Panc1 (cell line): ENCODE measurements around the gene PRR14L.

Experiments used
- CTCF ChIP-seq: fragments of 450-650 bp; IDR thresholded peaks from 2 replicates; pipeline ENCODE4 v1.5.1; 2017; ENCODE audit warnings: mild to moderate bottlenecking
- POLR2AphosphoS5 ChIP-seq: IDR thresholded peaks from 2 replicates; pipeline ENCODE4 v1.6.1; 2012; ENCODE audit warnings: mild to moderate bottlenecking, low read depth, low read length, moderate library complexity
- SIN3A ChIP-seq: IDR thresholded peaks from 2 replicates; pipeline ENCODE4 v1.6.1; 2012; ENCODE audit warnings: low read depth, mild to moderate bottlenecking, low read length, moderate library complexity, borderline replicate concordance; ENCODE audit not compliant: insufficient read depth
- TCF7L2 ChIP-seq: IDR thresholded peaks from 2 replicates; pipeline ENCODE4 v1.6.1; 2011; ENCODE audit warnings: mild to moderate bottlenecking, low read depth, low read length, inconsistent platforms

GRCh38 chr22:31652088-31652487 lies 97.8 kb downstream of the PRR14L start:
- TF ChIP-seq POLR2AphosphoS5 = no peak
- TF ChIP-seq TCF7L2 = no peak
- TF ChIP-seq CTCF = no peak
- TF ChIP-seq SIN3A = no peak
